Measurements from ENCODE around the gene CASP7.

- TF ChIP-seq, protein P1, sequence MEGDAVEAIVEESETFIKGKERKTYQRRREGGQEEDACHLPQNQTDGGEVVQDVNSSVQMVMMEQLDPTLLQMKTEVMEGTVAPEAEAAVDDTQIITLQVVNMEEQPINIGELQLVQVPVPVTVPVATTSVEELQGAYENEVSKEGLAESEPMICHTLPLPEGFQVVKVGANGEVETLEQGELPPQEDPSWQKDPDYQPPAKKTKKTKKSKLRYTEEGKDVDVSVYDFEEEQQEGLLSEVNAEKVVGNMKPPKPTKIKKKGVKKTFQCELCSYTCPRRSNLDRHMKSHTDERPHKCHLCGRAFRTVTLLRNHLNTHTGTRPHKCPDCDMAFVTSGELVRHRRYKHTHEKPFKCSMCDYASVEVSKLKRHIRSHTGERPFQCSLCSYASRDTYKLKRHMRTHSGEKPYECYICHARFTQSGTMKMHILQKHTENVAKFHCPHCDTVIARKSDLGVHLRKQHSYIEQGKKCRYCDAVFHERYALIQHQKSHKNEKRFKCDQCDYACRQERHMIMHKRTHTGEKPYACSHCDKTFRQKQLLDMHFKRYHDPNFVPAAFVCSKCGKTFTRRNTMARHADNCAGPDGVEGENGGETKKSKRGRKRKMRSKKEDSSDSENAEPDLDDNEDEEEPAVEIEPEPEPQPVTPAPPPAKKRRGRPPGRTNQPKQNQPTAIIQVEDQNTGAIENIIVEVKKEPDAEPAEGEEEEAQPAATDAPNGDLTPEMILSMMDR (conservative IDR thresholded peaks at IDR 0.05 in 1 of 2, IDR thresholded peaks at IDR 0.05 in 1 of 2; ENCODE audit: extremely low read depth in 1 of 2, insufficient read depth in 1 of 2, low read depth in 1 of 2, low read length in 2 of 2), result no peak
- TF ChIP-seq EZH2 (IDR thresholded peaks at IDR 0.05; ENCODE audit: borderline replicate concordance, low read length), result no peak
Measured at GRCh38 chr10:113689057-113689456, 9.3 kb downstream of the CASP7 start.

Data from mammary epithelial cell (primary cell).